A549 (cell line): ENCODE results near the gene RNF186.

ENCODE experiments used
- CEBPB ChIP-seq, 2 experiments: fragments of >200 bp in 1 of 2; sonication (Bioruptor Twin) in 1 of 2; formaldehyde crosslinking in 1 of 2; IDR thresholded peaks; 2 replicates each; pipeline ENCODE4 v1.6.1; 2012 to 2016
- EP300 ChIP-seq, 2 experiments: fragments of >200 bp; sonication (Bioruptor Twin); formaldehyde crosslinking; IDR thresholded peaks; 2 replicates in 1 of 2; 3 replicates in 1 of 2; pipeline ENCODE4 v1.6.1; 2016 to 2017
- GATA3 ChIP-seq: IDR thresholded peaks from 2 replicates; pipeline ENCODE4 v1.6.1; 2012; ENCODE audit warnings: borderline replicate concordance
- POLR2A ChIP-seq: IDR thresholded peaks from 2 replicates; pipeline ENCODE4 v1.6.1; 2012; ENCODE audit warnings: mild to moderate bottlenecking, low read length
- RAD21 ChIP-seq, 2 experiments: fragments of >200 bp in 1 of 2; sonication (Bioruptor Twin) in 1 of 2; formaldehyde crosslinking in 1 of 2; IDR thresholded peaks in 1 of 2; conservative IDR thresholded peaks in 1 of 2; 2 replicates in 1 of 2; 3 replicates in 1 of 2; pipeline ENCODE4 v1.6.1; 2012 to 2018; ENCODE audit warnings: inconsistent platforms in 1 of 2
- REST ChIP-seq: fragments of 200-600 bp; sonication (generic); IDR thresholded peaks from 2 replicates; pipeline ENCODE4 v1.6.1; 2016; ENCODE audit warnings: antibody characterized with exemption, mild to moderate bottlenecking, moderate library complexity
- RFX5 ChIP-seq: fragments of 450-650 bp; IDR thresholded peaks from 2 replicates; pipeline ENCODE4 v1.7.1; 2014; ENCODE audit warnings: antibody characterized with exemption, mild to moderate bottlenecking, moderate library complexity
- SMC3 ChIP-seq: fragments of >200 bp; sonication (Bioruptor Twin); formaldehyde crosslinking; IDR thresholded peaks from 3 replicates; pipeline ENCODE4 v1.6.1; 2018; ENCODE audit warnings: inconsistent platforms
- SREBF2 ChIP-seq: fragments of 450-650 bp; IDR thresholded peaks from 2 replicates; pipeline ENCODE4 v1.6.1; 2014; ENCODE audit warnings: mild to moderate bottlenecking, moderate library complexity
- ZNF302 ChIP-seq: fragments of 250-450 bp; sonication (Bioruptor Pico); IDR thresholded peaks from 2 replicates; pipeline ENCODE4 v1.9.0; 2021; ENCODE audit warnings: inconsistent platforms, mild to moderate bottlenecking, moderate library complexity
- TF ChIP-seq, protein P1 (sequence below): fragments of 150-350 bp; IDR thresholded peaks from 2 replicates; pipeline ENCODE4 v1.6.1; 2014; ENCODE audit warnings: low read depth, mild to moderate bottlenecking, low read length
- TF ChIP-seq, protein P2 (sequence below): fragments of >200 bp; sonication (Bioruptor Twin); formaldehyde crosslinking; IDR thresholded peaks from 3 replicates; pipeline ENCODE4 v1.5.1; 2016

GRCh38 chr1:19818324-19818723 is 3.2 kb upstream of the RNF186 start:
- TF ChIP-seq POLR2A = no peak
- TF ChIP-seq, protein P1, sequence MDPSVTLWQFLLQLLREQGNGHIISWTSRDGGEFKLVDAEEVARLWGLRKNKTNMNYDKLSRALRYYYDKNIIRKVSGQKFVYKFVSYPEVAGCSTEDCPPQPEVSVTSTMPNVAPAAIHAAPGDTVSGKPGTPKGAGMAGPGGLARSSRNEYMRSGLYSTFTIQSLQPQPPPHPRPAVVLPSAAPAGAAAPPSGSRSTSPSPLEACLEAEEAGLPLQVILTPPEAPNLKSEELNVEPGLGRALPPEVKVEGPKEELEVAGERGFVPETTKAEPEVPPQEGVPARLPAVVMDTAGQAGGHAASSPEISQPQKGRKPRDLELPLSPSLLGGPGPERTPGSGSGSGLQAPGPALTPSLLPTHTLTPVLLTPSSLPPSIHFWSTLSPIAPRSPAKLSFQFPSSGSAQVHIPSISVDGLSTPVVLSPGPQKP = no peak
- TF ChIP-seq, protein P2, sequence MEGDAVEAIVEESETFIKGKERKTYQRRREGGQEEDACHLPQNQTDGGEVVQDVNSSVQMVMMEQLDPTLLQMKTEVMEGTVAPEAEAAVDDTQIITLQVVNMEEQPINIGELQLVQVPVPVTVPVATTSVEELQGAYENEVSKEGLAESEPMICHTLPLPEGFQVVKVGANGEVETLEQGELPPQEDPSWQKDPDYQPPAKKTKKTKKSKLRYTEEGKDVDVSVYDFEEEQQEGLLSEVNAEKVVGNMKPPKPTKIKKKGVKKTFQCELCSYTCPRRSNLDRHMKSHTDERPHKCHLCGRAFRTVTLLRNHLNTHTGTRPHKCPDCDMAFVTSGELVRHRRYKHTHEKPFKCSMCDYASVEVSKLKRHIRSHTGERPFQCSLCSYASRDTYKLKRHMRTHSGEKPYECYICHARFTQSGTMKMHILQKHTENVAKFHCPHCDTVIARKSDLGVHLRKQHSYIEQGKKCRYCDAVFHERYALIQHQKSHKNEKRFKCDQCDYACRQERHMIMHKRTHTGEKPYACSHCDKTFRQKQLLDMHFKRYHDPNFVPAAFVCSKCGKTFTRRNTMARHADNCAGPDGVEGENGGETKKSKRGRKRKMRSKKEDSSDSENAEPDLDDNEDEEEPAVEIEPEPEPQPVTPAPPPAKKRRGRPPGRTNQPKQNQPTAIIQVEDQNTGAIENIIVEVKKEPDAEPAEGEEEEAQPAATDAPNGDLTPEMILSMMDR = no peak
- no peak for TF ChIP-seq SMC3
- TF ChIP-seq RAD21 (conservative IDR thresholded peaks at IDR 0.05 in 1 of 2, IDR thresholded peaks at IDR 0.05 in 1 of 2) = no peak
- TF ChIP-seq EP300 (IDR thresholded peaks at IDR 0.05) = no peak
- no peak for TF ChIP-seq SREBF2
- TF ChIP-seq RFX5 = no peak
- no peak for TF ChIP-seq ZNF302 (CRISPR knock-in tag)
- TF ChIP-seq REST = no peak
- no peak for TF ChIP-seq CEBPB (IDR thresholded peaks at IDR 0.05)
- no peak for TF ChIP-seq GATA3
